Psoas muscle (tissue), 8 donors: ENCODE results near the gene B4GALT2. TPM values are rescaled to one million over a fixed set of nuclear protein-coding genes. Genes with fewer than 3 reads are reported as not detected.

Source experiments
- ATAC-seq, 4 donors: fragments of 200-7000 bp; cut with Tn5 transposase; one replicate each; pipeline ENCODE4 v1.9.1; 2020; ENCODE audit warnings: moderate library complexity in 3 of 4, mild to moderate bottlenecking in 2 of 4
- DNase-seq, 2 donors: peaks; one replicate each; pipeline ENCODE4 v3.0.0-alpha.2; 2020
- H3K27ac ChIP-seq: fragments of 200-600 bp; one replicate; pipeline ENCODE4 v1.8.0; 2022
- H3K27me3 ChIP-seq, 3 donors: fragments of 200-600 bp in 1 of 3; one replicate each; pipeline versions ENCODE4 v1.6.1 to v1.8.0; 2013 to 2022; ENCODE audit warnings: low read length in 2 of 3, mild to moderate bottlenecking in 2 of 3, moderate library complexity in 1 of 3; ENCODE audit not compliant: insufficient read depth in 3 of 3
- H3K36me3 ChIP-seq, 2 donors: fragments of 200-600 bp in 1 of 2; one replicate each; pipeline versions ENCODE4 v1.6.1 to v1.8.0; 2013 to 2022; ENCODE audit warnings: low read depth in 1 of 2, mild to moderate bottlenecking in 1 of 2, moderate library complexity in 1 of 2; ENCODE audit not compliant: insufficient read depth in 1 of 2
- H3K4me1 ChIP-seq: fragments of 200-600 bp; one replicate; pipeline ENCODE4 v1.8.0; 2022
- H3K4me3 ChIP-seq: fragments of 200-600 bp; one replicate; pipeline ENCODE4 v1.8.0; 2022; ENCODE audit warnings: mild to moderate bottlenecking
- H3K9me3 ChIP-seq: fragments of 200-600 bp; one replicate; pipeline ENCODE4 v1.8.0; 2022
- CTCF ChIP-seq: fragments of 200-600 bp; IDR thresholded peaks from one replicate; pipeline ENCODE4 v1.8.0; 2022; ENCODE audit warnings: antibody characterized with exemption
- WGBS, 3 donors: extraction: QIAGEN DNeasy Blood & Tissue Kit; methylation state at CpG; one replicate each; pipeline versions ENCODE4 v1.1.6 to v1.1.7; 2013; 5-methylcytosine and 5-hydroxymethylcytosine counted together
- intact Hi-C, 2 donors: fragments of 100-400 bp; cut with DNase I; formaldehyde crosslinking; loops; one replicate each; pipeline versions ENCODE4 v1.11.0 to v1.14.2; 2022
- polyA plus RNA-seq, 3 donors: library from polyadenylated mRNA; stranded (reverse); fragments of 200-250 nt; gene quantifications; one replicate each; pipeline ENCODE4 v1.2.3, GENCODE V29; 2013
- total RNA-seq, 4 donors: library from RNA; stranded (reverse); fragmentation: NEBNext Ultra II Directional in 2 of 4; extraction: Animal tissue kit (Norgen Biotek cat#: 25700) in 2 of 4; gene quantifications; one replicate each; pipeline versions ENCODE4 v1.2.1 to v1.2.4, GENCODE V29; 2021 to 2023
- donor health status: healthy with polysubstance abuse.
- donor health status: DM: no; HTN: no; CAD: no; lungs with moderate emphysema.
- donor health status: Bipolar disorder and iron deficiency.
- donor health status: healthy.
- donor health status: DM: yes; HTN: yes; CAD: no.
- donor health status: DM: no; HTN: no; CAD: no.
- donor health status: DM: no; HTN: no; CAD: no.
- donor health status: DM: yes; HTN: yes; CAD: no.

Gene B4GALT2
- total and polyA plus RNA-seq, 7 donors, result 33.5 to 81.0 (median 54.9) TPM

GRCh38 chr1:43965316-43965715, 13.7 kb upstream of the B4GALT2 start:
- no peak overlapping the region for H3K27ac ChIP-seq
- DNase-seq (no peak), ATAC-seq (no peak)
- no peaks in the 10 kb centered on the region for H3K27me3 ChIP-seq
- intact Hi-C loops, result no loop called here
- H3K4me3 ChIP-seq, result no peak overlapping the region
- H3K4me1 ChIP-seq, result peaks cover 1% of the 10 kb centered on the region
- 87 to 99% (median 91%) methylated on average over 3 of the region's 3 CpGs for WGBS, 3 donors
- no peaks in the 10 kb centered on the region for H3K9me3 ChIP-seq
- TF ChIP-seq CTCF, result no peak
- H3K36me3 ChIP-seq, result peaks cover 0 to 77% of the 10 kb centered on the region in 2 donors

DNA sequence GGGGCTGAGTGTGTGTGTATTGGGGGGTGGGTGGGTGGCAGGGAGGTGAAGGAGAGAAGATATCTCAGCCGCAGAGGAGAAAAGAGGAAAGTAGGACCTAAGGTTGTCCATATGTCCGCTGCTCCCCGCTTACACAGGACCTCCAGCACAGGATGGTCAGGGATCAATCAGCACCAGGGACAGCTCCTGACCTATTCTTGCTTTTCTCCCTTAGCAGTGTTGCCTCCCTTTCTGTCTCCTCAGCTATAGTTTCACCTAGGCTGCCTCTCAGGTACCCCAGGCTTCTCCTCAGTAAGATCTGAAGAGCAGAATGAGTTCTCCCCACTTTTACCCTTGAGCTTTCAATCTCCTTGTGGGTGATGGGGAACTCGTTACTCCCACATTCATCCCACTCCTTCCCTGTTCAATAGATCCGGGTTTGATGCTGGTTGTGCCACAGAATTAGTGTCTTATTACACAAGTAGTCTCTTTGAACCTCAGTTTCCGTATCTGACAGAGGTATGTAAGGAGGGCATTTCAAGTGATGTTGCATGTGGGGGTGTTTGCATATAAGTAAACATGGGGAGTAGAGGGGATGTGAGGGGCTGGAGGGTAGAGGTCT, 10.6 kb upstream of the B4GALT2 start:
- H3K4me1 ChIP-seq, result peaks cover 18% of the 10 kb centered on the region
- 76 to 85% (median 80%) methylated on average over 6 of the region's 6 CpGs for WGBS, 3 donors
- ATAC-seq, result no peak

DNA sequence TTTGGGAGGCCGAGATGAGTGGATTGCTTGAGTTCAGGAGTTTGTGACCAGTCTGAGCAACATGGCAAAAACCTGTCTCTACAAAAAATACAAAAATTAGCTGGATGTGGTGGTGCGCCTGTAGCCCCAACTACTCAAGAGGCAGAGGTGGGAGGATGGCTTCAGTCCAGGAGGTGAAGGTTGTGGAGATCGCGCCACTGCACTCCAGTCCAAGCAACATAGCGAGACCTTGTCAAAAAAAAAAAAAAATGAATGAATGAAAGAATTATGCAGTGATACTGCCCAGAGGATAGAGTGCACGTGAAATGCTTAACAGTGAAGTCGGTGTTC, 9.6 kb upstream of the B4GALT2 start:
- H3K9me3 ChIP-seq, result no peaks in the 10 kb centered on the region
- peak overlapping the region; percentile 99 for H3K4me3 ChIP-seq
- peaks cover 2 to 53% of the 10 kb centered on the region in 2 donors for H3K36me3 ChIP-seq
- H3K4me1 ChIP-seq, result peaks cover 27% of the 10 kb centered on the region
- ATAC-seq (no peak), DNase-seq (no peak)
- intact Hi-C loops, result no loop called here
- no peak overlapping the region for H3K27ac ChIP-seq
- H3K27me3 ChIP-seq, result no peaks in the 10 kb centered on the region
- WGBS, 3 donors, result 52 to 59% (median 54%) methylated on average over 7 of the region's 7 CpGs
- TF ChIP-seq CTCF, result no peak

More for the DNA sequence above, 10.6 kb upstream of the B4GALT2 start:
- Histone ChIP-seq H3K27ac (no peak overlapping the region), H3K36me3 (peaks cover 2 to 62% of the 10 kb centered on the region in 2 donors), H3K27me3 (no peaks in the 10 kb centered on the region), H3K9me3 (no peaks in the 10 kb centered on the region), H3K4me3 (no peak overlapping the region)
- intact Hi-C loops, result no loop called here
- no peak for TF ChIP-seq CTCF
- DNase-seq, result no peak

DNA sequence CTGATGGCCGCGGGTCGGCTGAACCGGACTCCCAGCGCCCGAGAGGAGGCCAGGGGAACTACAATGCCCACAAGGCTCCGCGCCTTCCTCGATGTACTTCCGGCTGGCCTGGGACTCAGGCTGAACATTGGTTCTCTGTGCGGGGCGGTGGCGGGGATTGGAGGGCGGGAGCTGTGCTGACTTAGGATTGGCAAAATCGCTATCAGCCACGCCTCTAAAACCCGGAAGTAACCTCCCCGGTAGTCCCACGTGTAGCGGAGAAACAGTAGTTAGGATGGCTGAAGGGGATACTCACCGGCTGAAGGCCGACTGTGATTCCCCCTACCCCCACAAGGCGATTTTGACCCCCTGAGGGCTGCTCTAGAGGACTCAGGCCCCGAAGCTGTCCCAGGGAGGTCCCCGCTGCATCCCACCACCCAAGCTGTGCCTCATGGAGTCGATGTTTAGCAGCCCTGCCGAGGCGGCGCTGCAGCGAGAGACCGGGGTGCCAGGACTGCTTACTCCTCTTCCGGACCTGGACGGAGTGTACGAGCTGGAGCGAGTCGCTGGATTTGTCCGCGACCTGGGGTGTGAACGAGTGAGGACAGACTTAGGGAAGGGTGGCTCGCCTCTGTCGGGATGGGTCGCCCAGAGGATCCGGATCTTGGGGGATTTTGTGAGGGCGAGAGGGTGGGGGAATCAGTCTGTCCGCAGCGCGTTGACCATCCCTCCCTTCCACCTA, 9.1 kb upstream of the B4GALT2 start, which contains the start of gene DPH2:
TSS of gene DPH2 (plus strand) at position 265 of the 721 bp plus-strand sequence. CDS start at position 431, 166 bp downstream.
- DNase-seq (peak; percentile 98 to 99), ATAC-seq (peak; percentile 79 to 82 (median 80))
- peak within 1 kb of the TSS; percentile 99 for H3K4me3 ChIP-seq
- no peaks in the 10 kb centered on the region for H3K27me3 ChIP-seq
- TF ChIP-seq CTCF, result no peak
- intact Hi-C loops, result loop anchor here in 1 of 2 donors (2.0 kb wide), 1 partner anchor 19 kb away; no protein-coding TSS in a partner anchor
- H3K27ac ChIP-seq, result peak within 1 kb of the TSS; percentile 97
- H3K9me3 ChIP-seq, result no peaks in the 10 kb centered on the region
- H3K36me3 ChIP-seq, result peaks cover 2 to 47% of the 10 kb centered on the region in 2 donors
- 0 to 1% (median 1%) methylated on average over 47 of the region's 47 CpGs for WGBS, 3 donors
- H3K4me1 ChIP-seq, result peaks cover 27% of the 10 kb centered on the region
